Measurements from ENCODE around the gene B4GALT7. TPM values are rescaled to one million over a fixed set of nuclear protein-coding genes. Genes with fewer than 3 reads are reported as not detected.
"Not testable (repeated sequence)": the region's sequence is repeated elsewhere in the genome, so short reads cannot be mapped to it uniquely, and the experiment has no call there.

Gene B4GALT7
- total and polyA plus RNA-seq, 9 donors = 17.3 to 23.6 (median 20.3) TPM

- not testable (repeated sequence) for H3K4me3 ChIP-seq (ENCODE audit: low read length); H3K9me3 ChIP-seq (replicated peaks; ENCODE audit: control insufficient read depth, low read depth, low read length); DNase-seq; H3K4me1 ChIP-seq (ENCODE audit: control insufficient read depth, insufficient read depth, low read length); H3K27ac ChIP-seq (ENCODE audit: low read length); H3K27me3 ChIP-seq (ENCODE audit: control insufficient read depth, insufficient read depth, low read length)
- 92% methylated on average over 4 of the region's 10 CpGs for WGBS (ENCODE audit: insufficient coverage)
- H3K36me3 ChIP-seq (ENCODE audit: control insufficient read depth, insufficient read depth, low read length) = peaks cover 33% of the 10 kb centered on the region
These were observed 24.2 kb downstream of the B4GALT7 start for GRCh38 chr5:177624172-177624571.

DNA sequence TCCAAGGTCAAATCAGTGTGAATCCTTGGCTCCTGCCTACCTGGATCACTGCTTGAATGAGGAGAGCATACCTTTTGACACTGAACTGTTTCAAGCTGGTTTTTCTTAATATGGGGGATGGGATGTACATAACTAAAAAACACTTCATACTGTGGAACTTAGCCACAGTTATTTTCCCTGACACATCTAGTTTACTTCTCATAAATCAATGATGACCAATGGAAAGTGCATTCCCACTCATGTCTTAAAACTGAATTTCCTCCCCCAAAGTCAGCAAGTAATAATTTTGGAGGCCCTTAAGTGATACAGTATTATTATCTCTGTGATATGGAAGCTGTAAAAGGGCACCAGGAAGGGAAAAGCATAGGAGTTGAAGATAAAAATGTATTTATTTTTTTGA is 30.3 kb downstream of the B4GALT7 start:
- not testable (repeated sequence) for H3K4me3 ChIP-seq (ENCODE audit: low read length); H3K4me1 ChIP-seq (ENCODE audit: control insufficient read depth, insufficient read depth, low read length); H3K36me3 ChIP-seq (ENCODE audit: control insufficient read depth, insufficient read depth, low read length); DNase-seq; H3K27ac ChIP-seq (ENCODE audit: low read length); H3K27me3 ChIP-seq (ENCODE audit: control insufficient read depth, insufficient read depth, low read length); H3K9me3 ChIP-seq (replicated peaks; ENCODE audit: control insufficient read depth, low read depth, low read length)

GRCh38 chr5:177634912-177635311 is 35.0 kb downstream of the B4GALT7 start:
- WGBS (ENCODE audit: insufficient coverage) = no CpG with 5 or more reads among the region's 3 CpGs
- H3K27ac ChIP-seq (ENCODE audit: low read length); H3K36me3 ChIP-seq (ENCODE audit: control insufficient read depth, insufficient read depth, low read length); H3K27me3 ChIP-seq (ENCODE audit: control insufficient read depth, insufficient read depth, low read length); H3K9me3 ChIP-seq (replicated peaks; ENCODE audit: control insufficient read depth, low read depth, low read length); DNase-seq; H3K4me1 ChIP-seq (ENCODE audit: control insufficient read depth, insufficient read depth, low read length); H3K4me3 ChIP-seq (ENCODE audit: low read length): not testable (repeated sequence)

- not testable (repeated sequence) for H3K9me3 ChIP-seq (replicated peaks; ENCODE audit: control insufficient read depth, low read depth, low read length); H3K27ac ChIP-seq (ENCODE audit: low read length); DNase-seq; H3K4me1 ChIP-seq (ENCODE audit: control insufficient read depth, insufficient read depth, low read length); H3K27me3 ChIP-seq (ENCODE audit: control insufficient read depth, insufficient read depth, low read length); H3K36me3 ChIP-seq (ENCODE audit: control insufficient read depth, insufficient read depth, low read length); H3K4me3 ChIP-seq (ENCODE audit: low read length)
- no CpG with 5 or more reads among the region's 1 CpG for WGBS (ENCODE audit: insufficient coverage)
These were observed 45.5 kb downstream of the B4GALT7 start for GRCh38 chr5:177645462-177645861.

DNA sequence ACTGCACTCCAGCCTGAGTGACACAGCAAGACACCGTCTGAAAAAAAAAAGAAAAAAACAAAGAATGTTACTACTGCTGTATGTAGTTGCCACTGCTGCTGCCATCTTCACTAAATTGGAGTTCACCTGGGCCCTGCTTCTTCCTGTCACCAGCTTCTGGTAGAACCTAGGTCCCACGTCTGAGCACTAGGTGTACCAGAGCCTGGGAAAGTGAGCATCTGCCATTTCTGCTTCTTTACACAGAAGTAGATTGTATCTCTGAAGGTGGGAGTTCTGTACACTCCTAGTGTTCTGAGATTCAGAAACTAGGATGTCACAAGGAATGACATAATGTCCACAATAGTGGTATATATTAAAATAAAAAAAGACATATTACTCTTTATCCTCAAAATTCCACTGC is 51.3 kb downstream of the B4GALT7 start:
- H3K36me3 ChIP-seq (ENCODE audit: control insufficient read depth, insufficient read depth, low read length); DNase-seq; H3K4me1 ChIP-seq (ENCODE audit: control insufficient read depth, insufficient read depth, low read length); H3K27ac ChIP-seq (ENCODE audit: low read length); H3K27me3 ChIP-seq (ENCODE audit: control insufficient read depth, insufficient read depth, low read length); H3K4me3 ChIP-seq (ENCODE audit: low read length); H3K9me3 ChIP-seq (replicated peaks; ENCODE audit: control insufficient read depth, low read depth, low read length): not testable (repeated sequence)
- WGBS (ENCODE audit: insufficient coverage) = 100% methylated on average over 1 of the region's 2 CpGs

- no CpG with 5 or more reads among the region's 2 CpGs for WGBS (ENCODE audit: insufficient coverage)
- not testable (repeated sequence) for H3K4me3 ChIP-seq (ENCODE audit: low read length); DNase-seq; H3K36me3 ChIP-seq (ENCODE audit: control insufficient read depth, insufficient read depth, low read length); H3K4me1 ChIP-seq (ENCODE audit: control insufficient read depth, insufficient read depth, low read length); H3K27ac ChIP-seq (ENCODE audit: low read length); H3K9me3 ChIP-seq (replicated peaks; ENCODE audit: control insufficient read depth, low read depth, low read length); H3K27me3 ChIP-seq (ENCODE audit: control insufficient read depth, insufficient read depth, low read length)
These were observed 57.9 kb downstream of the B4GALT7 start for GRCh38 chr5:177657846-177658245.

GRCh38 chr5:177658542-177658941 is 58.6 kb downstream of the B4GALT7 start:
- not testable (repeated sequence) for H3K36me3 ChIP-seq (ENCODE audit: control insufficient read depth, insufficient read depth, low read length); H3K27me3 ChIP-seq (ENCODE audit: control insufficient read depth, insufficient read depth, low read length); H3K9me3 ChIP-seq (replicated peaks; ENCODE audit: control insufficient read depth, low read depth, low read length); H3K4me1 ChIP-seq (ENCODE audit: control insufficient read depth, insufficient read depth, low read length); H3K4me3 ChIP-seq (ENCODE audit: low read length); H3K27ac ChIP-seq (ENCODE audit: low read length); DNase-seq
- WGBS (ENCODE audit: insufficient coverage) = no CpG with 5 or more reads among the region's 3 CpGs

Other genes starting within 250 kb of the B4GALT7 start
- gene LMAN2, start 248.5 kb upstream of the B4GALT7 start, total RNA-seq = 85.3 TPM
- 100 to 1,000 TPM in 1 of 8 donors, 10 to 100 TPM in 7; 77.9 to 102 (median 86.3) TPM for gene LMAN2, start 248.5 kb upstream of the B4GALT7 start, polyA plus RNA-seq (ENCODE audit: insufficient read depth in 1 of 8, insufficient read length in 8 of 8, low replicate concordance in 1 of 8)
- 16.2 TPM for gene RGS14, start 242.2 kb upstream of the B4GALT7 start, total RNA-seq
- gene RGS14, start 242.2 kb upstream of the B4GALT7 start, polyA plus RNA-seq (ENCODE audit: insufficient read depth in 1 of 8, insufficient read length in 8 of 8, low replicate concordance in 1 of 8) = 10 to 100 TPM; 10.4 to 17.2 (median 12.5) TPM
- not detected for gene SLC34A1, start 215.7 kb upstream of the B4GALT7 start, total RNA-seq
- gene SLC34A1, start 215.7 kb upstream of the B4GALT7 start, polyA plus RNA-seq (ENCODE audit: insufficient read depth in 1 of 8, insufficient read length in 8 of 8, low replicate concordance in 1 of 8) = not detected
- not detected for gene PFN3, start 199.5 kb upstream of the B4GALT7 start, total RNA-seq
- gene PFN3, start 199.5 kb upstream of the B4GALT7 start, polyA plus RNA-seq (ENCODE audit: insufficient read depth in 1 of 8, insufficient read length in 8 of 8, low replicate concordance in 1 of 8) = not detected
- gene F12, start 190.6 kb upstream of the B4GALT7 start, total RNA-seq = 0.27 TPM
- gene F12, start 190.6 kb upstream of the B4GALT7 start, polyA plus RNA-seq (ENCODE audit: insufficient read depth in 1 of 8, insufficient read length in 8 of 8, low replicate concordance in 1 of 8) = 1 to 10 TPM in 1 of 8 donors, under 1 TPM in 6, not detected in 1; 0.14 to 1.0 (median 0.45) TPM
- gene GRK6, start 173.5 kb upstream of the B4GALT7 start, total RNA-seq = 13.8 TPM
- 10 to 100 TPM; 16.0 to 25.0 (median 19.7) TPM for gene GRK6, start 173.5 kb upstream of the B4GALT7 start, polyA plus RNA-seq (ENCODE audit: insufficient read depth in 1 of 8, insufficient read length in 8 of 8, low replicate concordance in 1 of 8)
- 0.93 TPM for gene PRR7, start 153.3 kb upstream of the B4GALT7 start, total RNA-seq
- 1 to 10 TPM in 5 of 8 donors, under 1 TPM in 3; 0.70 to 1.7 (median 1.0) TPM for gene PRR7, start 153.3 kb upstream of the B4GALT7 start, polyA plus RNA-seq (ENCODE audit: insufficient read depth in 1 of 8, insufficient read length in 8 of 8, low replicate concordance in 1 of 8)
- gene DBN1, start 126.5 kb upstream of the B4GALT7 start, total RNA-seq = 97.3 TPM
- 100 to 1,000 TPM; 197 to 295 (median 267) TPM for gene DBN1, start 126.5 kb upstream of the B4GALT7 start, polyA plus RNA-seq (ENCODE audit: insufficient read depth in 1 of 8, insufficient read length in 8 of 8, low replicate concordance in 1 of 8)
- gene PDLIM7, start 102.5 kb upstream of the B4GALT7 start, total RNA-seq = 97.1 TPM
- gene PDLIM7, start 102.5 kb upstream of the B4GALT7 start, polyA plus RNA-seq (ENCODE audit: insufficient read depth in 1 of 8, insufficient read length in 8 of 8, low replicate concordance in 1 of 8) = 100 to 1,000 TPM; 152 to 458 (median 295) TPM
- 2.7 TPM for gene DOK3, start 90.3 kb upstream of the B4GALT7 start, total RNA-seq
- 1 to 10 TPM; 4.2 to 9.9 (median 6.8) TPM for gene DOK3, start 90.3 kb upstream of the B4GALT7 start, polyA plus RNA-seq (ENCODE audit: insufficient read depth in 1 of 8, insufficient read length in 8 of 8, low replicate concordance in 1 of 8)
- 49.7 TPM for gene DDX41, start 83.2 kb upstream of the B4GALT7 start, total RNA-seq
- gene DDX41, start 83.2 kb upstream of the B4GALT7 start, polyA plus RNA-seq (ENCODE audit: insufficient read depth in 1 of 8, insufficient read length in 8 of 8, low replicate concordance in 1 of 8) = 10 to 100 TPM; 44.4 to 69.0 (median 55.9) TPM
- 43.8 TPM for gene FAM193B, start 45.6 kb upstream of the B4GALT7 start, total RNA-seq
- 10 to 100 TPM; 36.8 to 65.0 (median 51.8) TPM for gene FAM193B, start 45.6 kb upstream of the B4GALT7 start, polyA plus RNA-seq (ENCODE audit: insufficient read depth in 1 of 8, insufficient read length in 8 of 8, low replicate concordance in 1 of 8)
- 48.0 TPM for gene TMED9, start 7.9 kb upstream of the B4GALT7 start, total RNA-seq
- gene TMED9, start 7.9 kb upstream of the B4GALT7 start, polyA plus RNA-seq (ENCODE audit: insufficient read depth in 1 of 8, insufficient read length in 8 of 8, low replicate concordance in 1 of 8) = 100 to 1,000 TPM; 117 to 161 (median 138) TPM
- gene FAM153A, start 182.8 kb downstream of the B4GALT7 start, total RNA-seq = 0.31 TPM
- under 1 TPM in 7 of 8 donors, not detected in 1; 0.05 to 0.86 (median 0.29) TPM for gene FAM153A, start 182.8 kb downstream of the B4GALT7 start, polyA plus RNA-seq (ENCODE audit: insufficient read depth in 1 of 8, insufficient read length in 8 of 8, low replicate concordance in 1 of 8)

Data from muscle of leg (tissue), 11 donors.